Keratinocyte (primary cell): ENCODE results near the gene RNF141.

Experiments used
- CTCF ChIP-seq, 3 experiments: IDR thresholded peaks in 1 of 3; conservative IDR thresholded peaks in 1 of 3; optimal IDR thresholded peaks in 1 of 3; 2 replicates in 2 of 3; 3 replicates in 1 of 3; pipeline versions ENCODE3 to v1.5.1; 2011; ENCODE audit warnings: low read length in 3 of 3, mild to moderate bottlenecking in 3 of 3, moderate library complexity in 2 of 3, control low read depth in 1 of 3, inconsistent platforms in 1 of 3; ENCODE audit not compliant: insufficient read depth in 2 of 3; ENCODE audit errors: extremely low read depth in 1 of 3
- EZH2 ChIP-seq: IDR thresholded peaks from one replicate; pipeline ENCODE4 v1.6.1; 2012; ENCODE audit warnings: inconsistent platforms, mild to moderate bottlenecking, low read length, moderate library complexity

- no peak for TF ChIP-seq CTCF (optimal IDR thresholded peaks at IDR 0.05 in 1 of 3, IDR thresholded peaks at IDR 0.05 in 1 of 3, conservative IDR thresholded peaks at IDR 0.05 in 1 of 3; ENCODE audit: extremely low read depth in 1 of 3, insufficient read depth in 2 of 3, low read length in 3 of 3)
- TF ChIP-seq EZH2: no peak
These were observed 12.9 kb downstream of the RNF141 start for GRCh38 chr11:10528121-10528520.
